Activated effector memory CD4-positive, alpha-beta T cell treated with anti-CD3 and anti-CD28 coated beads, Interleukin-2, amount 50 U/mL, for 16 hours (primary cell): ENCODE data around the gene NMRK2.
A peak's percentile ranks its signal among the peaks of the same experiment; 100 is the strongest.
"Not testable (repeated sequence)": the region's sequence is repeated elsewhere in the genome, so short reads cannot be mapped to it uniquely, and the experiment has no call there.

ENCODE experiments used
- DNase-seq: peaks from one replicate; pipeline ENCODE4 v3.0.0-alpha.2; 2020

The NMRK2 gene

GRCh38 chr19:3964256-3965194, 31.7 kb downstream of the NMRK2 start:
- DNase-seq, result no peak

- no peak for DNase-seq
Observed at GRCh38 chr19:3966051-3967017, 33.5 kb downstream of the NMRK2 start.

GRCh38 chr19:3967983-3968382, 35.1 kb downstream of the NMRK2 start:
- not testable (repeated sequence) for DNase-seq

GRCh38 chr19:3968556-3969434, 35.9 kb downstream of the NMRK2 start:
- no peak for DNase-seq

- DNase-seq, result no peak
Observed at GRCh38 chr19:3969435-3970312, 36.8 kb downstream of the NMRK2 start.

- no peak for DNase-seq
Observed at GRCh38 chr19:3970313-3970807, 37.5 kb downstream of the NMRK2 start.

- DNase-seq, result peak; percentile 97
Observed at GRCh38 chr19:3970808-3971598, 38.1 kb downstream of the NMRK2 start, which contains the start of gene DAPK3. TSS of gene DAPK3 (minus strand) at chr19:3971099. CDS start at chr19:3969735, 1,364 bp downstream.

- DNase-seq, result no peak
Observed at GRCh38 chr19:3975144-3975543, 42.3 kb downstream of the NMRK2 start.

- no peak for DNase-seq
Observed at GRCh38 chr19:3975637-3976087, 42.8 kb downstream of the NMRK2 start.

- DNase-seq, result no peak
Observed at GRCh38 chr19:3976495-3977241, 43.8 kb downstream of the NMRK2 start.

GRCh38 chr19:3977242-3978143, 44.6 kb downstream of the NMRK2 start:
- no peak for DNase-seq

- no peak for DNase-seq
Observed at GRCh38 chr19:3978145-3978544, 45.3 kb downstream of the NMRK2 start.

GRCh38 chr19:3979289-3979673, 46.4 kb downstream of the NMRK2 start:
- DNase-seq, result no peak

- DNase-seq, result no peak
Observed at GRCh38 chr19:3979674-3980352, 46.9 kb downstream of the NMRK2 start.

- DNase-seq, result no peak
Observed at GRCh38 chr19:3980353-3981251, 47.7 kb downstream of the NMRK2 start.

GRCh38 chr19:3981373-3981735, 48.5 kb downstream of the NMRK2 start:
- DNase-seq, result no peak
